GM12878 (cell line): ENCODE results near the gene NPHP3. TPM values are rescaled to one million over a fixed set of nuclear protein-coding genes. Genes with fewer than 3 reads are reported as not detected.

Experiments
- ATAC-seq: fragments of 200-7000 bp; cut with Tn5 transposase; 3 replicates; pipeline ENCODE4 v1.9.1; 2020; ENCODE audit warnings: mild to moderate bottlenecking, moderate library complexity
- BruUV-seq: library from RNA; stranded (reverse); fragments of 400-500 nt; replicated peaks from 2 replicates; lab custom pipeline; 2021; lab: Mats Ljungman, UMichigan
- CTCF ChIA-PET: fragments of 300-600 bp; sonication (Branson Sonifier 250); formaldehyde crosslinking; extraction: SDS; loops from one replicate; lab custom pipeline; 2021; ENCODE audit warnings: inconsistent platforms; lab: Yijun Ruan, JAX
- POLR2A ChIA-PET: fragments of 350-600 bp; formaldehyde crosslinking; extraction: SDS; loops from one replicate; lab custom pipeline; 2021; ENCODE audit warnings: inconsistent platforms; lab: Charles Lee
- RAD21 ChIA-PET: fragments of 300-600 bp; sonication (Branson Sonifier 250); formaldehyde crosslinking; loops from one replicate; lab custom pipeline; 2023; ENCODE audit warnings: antibody characterized with exemption; ENCODE audit not compliant: unreplicated experiment; lab: Charles Lee
- SMC1A ChIA-PET: fragments of 300-600 bp; sonication (Branson Sonifier 250); formaldehyde crosslinking; loops from one replicate; lab custom pipeline; 2023; ENCODE audit not compliant: unreplicated experiment, uncharacterized antibody; lab: Charles Lee
- DNase-seq: peaks from one replicate; pipeline ENCODE4 v3.0.0-alpha.2; 2011; ENCODE audit warnings: low read depth, low spot score
- FAIRE-seq: peaks from 3 replicates; lab custom pipeline; 2011; peaks lifted over from hg19 to GRCh38; lab: Jason Lieb, UNC
- H2AFZ ChIP-seq: 2 replicates; pipeline ENCODE4 v1.6.0; 2011; ENCODE audit warnings: low read depth, low read length, control low read depth; ENCODE audit not compliant: control insufficient read depth
- H3K27ac ChIP-seq: 2 replicates; pipeline ENCODE4 v1.5.1; 2011; ENCODE audit warnings: control low read depth; ENCODE audit not compliant: control insufficient read depth, insufficient read depth
- H3K27me3 ChIP-seq, 2 experiments: replicated peaks in 1 of 2; 2 replicates each; pipeline versions ENCODE4 v1.6.0 to v1.6.1; 2011; ENCODE audit warnings: low read length in 1 of 2; ENCODE audit not compliant: control insufficient read depth in 2 of 2, insufficient read depth in 2 of 2
- H3K36me3 ChIP-seq, 2 experiments: 2 replicates each; pipeline ENCODE4 v1.5.1; 2011; ENCODE audit warnings: low read length in 1 of 2; ENCODE audit not compliant: control insufficient read depth in 2 of 2, insufficient read depth in 2 of 2
- H3K4me1 ChIP-seq: 2 replicates; pipeline ENCODE4 v1.6.1; 2011; ENCODE audit warnings: mild to moderate bottlenecking, low read length, moderate library complexity, mixed read lengths; ENCODE audit not compliant: control insufficient read depth, insufficient read depth
- H3K4me2 ChIP-seq: 2 replicates; pipeline ENCODE4 v1.6.0; 2011; ENCODE audit warnings: control low read depth; ENCODE audit not compliant: control insufficient read depth, insufficient read depth
- H3K4me3 ChIP-seq: fragments of 200-600 bp; sonication (generic); 2 replicates; pipeline ENCODE4 v1.5.1; 2016
- H3K79me2 ChIP-seq: 2 replicates; pipeline ENCODE4 v1.6.0; 2011; ENCODE audit warnings: low read length; ENCODE audit not compliant: control insufficient read depth, insufficient read depth
- H3K9ac ChIP-seq: 2 replicates; pipeline ENCODE4 v1.8.0; 2011; ENCODE audit warnings: low read length, control low read depth, mixed read lengths; ENCODE audit not compliant: control insufficient read depth, insufficient read depth
- H3K9me3 ChIP-seq: replicated peaks from 3 replicates; pipeline ENCODE4 v1.5.1; 2011; ENCODE audit warnings: mild to moderate bottlenecking, low read length; ENCODE audit not compliant: control insufficient read depth, insufficient read depth
- H4K20me1 ChIP-seq: 2 replicates; pipeline ENCODE4 v1.6.0; 2011; ENCODE audit not compliant: control insufficient read depth, insufficient read depth
- BCLAF1 ChIP-seq: fragments of 450-650 bp; IDR thresholded peaks from 2 replicates; pipeline ENCODE4 v1.6.1; 2017; ENCODE audit warnings: antibody characterized with exemption, mild to moderate bottlenecking, moderate library complexity
- CEBPZ ChIP-seq: fragments of 150-350 bp; IDR thresholded peaks from 2 replicates; pipeline ENCODE4 v1.6.1; 2016; ENCODE audit warnings: low read depth, low read length
- MEF2A ChIP-seq: IDR thresholded peaks from 2 replicates; pipeline ENCODE4 v1.6.1; 2011; ENCODE audit warnings: low read depth, mild to moderate bottlenecking, low read length, moderate library complexity; ENCODE audit not compliant: insufficient read depth
- NBN ChIP-seq: fragments of 450-650 bp; IDR thresholded peaks from 2 replicates; pipeline ENCODE4 v1.6.1; 2016
- NR2C2 ChIP-seq: IDR thresholded peaks from 2 replicates; pipeline ENCODE4 v1.6.1; 2011; ENCODE audit warnings: borderline replicate concordance, low read depth; ENCODE audit not compliant: control insufficient read depth, insufficient read length
- ZBTB40 ChIP-seq: fragments of 450-650 bp; IDR thresholded peaks from 2 replicates; pipeline ENCODE4 v1.6.1; 2016; ENCODE audit warnings: mild to moderate bottlenecking, moderate library complexity, borderline replicate concordance
- ZNF217 ChIP-seq: fragments of 450-650 bp; IDR thresholded peaks from 2 replicates; pipeline ENCODE4 v1.6.1; 2017; ENCODE audit warnings: antibody characterized with exemption, mild to moderate bottlenecking
- WGBS: methylation state at CpG from one replicate; pipeline ENCODE4 v1.1.6; 2016; ENCODE audit warnings: low lambda C conversion rate; ENCODE audit not compliant: insufficient replicate concordance, insufficient coverage; ENCODE audit errors: missing lambda C conversion rate; 5-methylcytosine and 5-hydroxymethylcytosine counted together
- in situ Hi-C: fragments of 300-500 bp; cut with MboI; formaldehyde crosslinking; loops from 9 replicates; pipeline ENCODE4 v1.14.3; 2018; ENCODE audit warnings: mixed read lengths
- intact Hi-C: fragments of 100-400 bp; cut with micrococcal nuclease; formaldehyde crosslinking; loops from one replicate; pipeline ENCODE4 v1.14.2; 2022; ENCODE audit not compliant: unreplicated experiment
- polyA plus RNA-seq, 11 experiments: library from polyadenylated mRNA; depleted of rRNA in 4 of 11; unstranded in 6 of 11; stranded (reverse) in 5 of 11; fragments of >200 nt; fragmentation: Nextera tagmentation in 4 of 11; fragmentation: Illumina TruSeq in 1 of 11; extraction: Ambion mirVana in 4 of 11; extraction: Trizol in 1 of 11; gene quantifications; 1 replicate in 1 of 11; 2 replicates in 10 of 11; pipeline versions ENCODE4 v1.2.1 to v1.2.3, GENCODE V29; 2011 to 2016; ENCODE audit warnings: inconsistent platforms in 2 of 11, missing spikeins in 2 of 11, low read depth in 1 of 11
- total RNA-seq, 4 experiments: library from RNA; depleted of rRNA in 3 of 4; stranded (reverse); fragments of >200 nt in 3 of 4; fragmentation: Illumina TruSeq in 1 of 4; extraction: Trizol in 1 of 4; gene quantifications; 2 replicates each; pipeline versions ENCODE4 v1.2.1 to v1.2.3, GENCODE V29; 2013 to 2021

NPHP3 gene
- total and polyA plus RNA-seq, 10 of the 15 experiments (the other 5 are each of a cell fraction or from before 2014, with no cell fraction given) = 0.84 to 11.7 (median 2.9) TPM

GRCh38 chr3:132710311-132710710 lies 11.9 kb downstream of the NPHP3 start (continued):
- TF ChIP-seq CEBPZ = no peak
- TF ChIP-seq ZBTB40 = no peak

- Histone ChIP-seq H3K4me2 (no peak overlapping the region), H3K4me3 (no peak overlapping the region), H3K9me3 (no peaks in the 10 kb centered on the region), H3K9ac (no peak overlapping the region), H2AFZ (no peak overlapping the region), H3K27ac (no peak overlapping the region), H3K36me3 (no peaks in the 10 kb centered on the region; a peak in 1 of 4 replicates), H3K27me3 (no peaks in the 10 kb centered on the region), H3K4me1 (no peaks in the 10 kb centered on the region), H3K79me2 (no peaks in the 10 kb centered on the region), H4K20me1 (no peaks in the 10 kb centered on the region)
- POLR2A ChIA-PET = no interaction called here
- FAIRE-seq (no peak), DNase-seq (no peak), ATAC-seq (no peak)
- no TSS peak for BruUV-seq
- in situ Hi-C loops (no loop called here), intact Hi-C loops (no loop called here)
- CTCF ChIA-PET = no interaction called here
- RAD21 ChIA-PET = no interaction called here
- SMC1A ChIA-PET = interaction anchor here (1.3 kb wide), 1 partner anchor 174 kb away, joined by 4 read pairs; no protein-coding TSS in a partner anchor
- no peak for TF ChIP-seq BCLAF1
- TF ChIP-seq ZNF217 = no peak
- TF ChIP-seq MEF2A = no peak
- no peak for TF ChIP-seq NBN
- no peak for TF ChIP-seq NR2C2
- WGBS = 84% methylated on average over 5 of the region's 5 CpGs
These were observed 12.4 kb downstream of the NPHP3 start for GRCh38 chr3:132709761-132710160.
